HCT116 (cell line): ENCODE measurements around the gene PCBP1.

Experiments used
- CEBPB ChIP-seq: IDR thresholded peaks from 2 replicates; pipeline ENCODE4 v1.6.1; 2012; ENCODE audit warnings: low read depth
- CTCF ChIP-seq, 3 experiments: fragments of 200-600 bp in 1 of 3; sonication (generic) in 1 of 3; IDR thresholded peaks in 2 of 3; conservative IDR thresholded peaks in 1 of 3; 2 replicates each; pipeline ENCODE4 v1.5.1; 2012 to 2017; ENCODE audit warnings: low read depth in 2 of 3, low read length in 2 of 3, antibody characterized with exemption in 1 of 3, borderline replicate concordance in 1 of 3, control low read depth in 1 of 3, mild to moderate bottlenecking in 1 of 3, mixed read lengths in 1 of 3, mixed run types in 1 of 3, moderate library complexity in 1 of 3; ENCODE audit not compliant: insufficient read depth in 1 of 3
- EZH2 ChIP-seq: fragments of 200-600 bp; sonication (generic); IDR thresholded peaks from 2 replicates; pipeline ENCODE4 v1.6.1; 2017; ENCODE audit warnings: antibody characterized with exemption, mixed run types
- EZH2phosphoT487 ChIP-seq: fragments of 200-600 bp; IDR thresholded peaks from 2 replicates; pipeline ENCODE4 v1.6.1; 2018; ENCODE audit warnings: antibody characterized with exemption, borderline replicate concordance
- MAX ChIP-seq: IDR thresholded peaks from 2 replicates; pipeline ENCODE4 v1.6.1; 2012
- POLR2A ChIP-seq: IDR thresholded peaks from 2 replicates; pipeline ENCODE4 v1.7.0; 2011; ENCODE audit warnings: borderline replicate concordance; ENCODE audit not compliant: insufficient read depth, insufficient read length; ENCODE audit errors: extremely low read depth
- POLR2AphosphoS5 ChIP-seq: IDR thresholded peaks from 2 replicates; pipeline ENCODE4 v1.6.1; 2011; ENCODE audit warnings: mild to moderate bottlenecking, low read depth, low read length, moderate library complexity
- REST ChIP-seq: IDR thresholded peaks from 2 replicates; pipeline ENCODE4 v1.6.1; 2012; ENCODE audit warnings: low read depth
- SP1 ChIP-seq: IDR thresholded peaks from 2 replicates; pipeline ENCODE4 v1.6.1; 2012; ENCODE audit warnings: low read depth
- SRF ChIP-seq: IDR thresholded peaks from 2 replicates; pipeline ENCODE4 v1.6.1; 2012; ENCODE audit warnings: low read depth
- TCF7L2 ChIP-seq: IDR thresholded peaks from 2 replicates; pipeline ENCODE4 v1.7.0; 2011; ENCODE audit warnings: borderline replicate concordance, inconsistent platforms; ENCODE audit not compliant: insufficient read depth, insufficient read length; ENCODE audit errors: extremely low read depth
- ZBTB33 ChIP-seq: IDR thresholded peaks from 2 replicates; pipeline ENCODE4 v1.6.1; 2011; ENCODE audit warnings: mild to moderate bottlenecking, low read length, moderate library complexity; ENCODE audit not compliant: insufficient replicate concordance; ENCODE audit errors: extremely low read depth
- TF ChIP-seq, protein P1 (sequence below): IDR thresholded peaks from 2 replicates; pipeline ENCODE4 v1.6.1; 2012

DNA sequence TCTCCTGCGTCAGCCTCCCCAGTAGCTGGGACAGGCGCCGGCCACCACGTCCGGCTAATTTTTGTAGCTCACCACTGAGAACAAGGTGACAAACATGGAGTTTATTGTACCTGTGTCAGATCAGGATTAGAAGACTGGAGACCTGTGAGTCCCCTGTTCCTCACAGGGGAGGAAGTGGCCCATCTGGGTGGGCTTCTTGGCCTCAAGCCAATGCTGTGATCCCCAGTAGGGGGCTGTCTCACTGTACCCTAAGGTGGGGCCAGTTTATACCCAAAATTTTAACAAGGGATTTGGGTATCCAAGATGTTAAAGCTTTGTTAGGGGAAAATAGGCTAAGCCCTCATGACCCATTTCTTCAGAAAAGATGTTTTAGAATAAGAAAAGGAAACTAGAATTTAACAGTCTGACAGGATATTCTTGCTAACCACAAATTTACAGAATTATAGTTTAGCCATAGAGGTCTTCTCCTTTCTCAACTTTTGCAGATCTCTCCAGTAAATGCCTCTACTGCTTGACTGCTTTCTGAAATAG lies 16.3 kb downstream of the PCBP1 start:
- no peak for TF ChIP-seq CEBPB
- TF ChIP-seq CTCF (IDR thresholded peaks at IDR 0.05 in 2 of 3, conservative IDR thresholded peaks at IDR 0.05 in 1 of 3; ENCODE audit: borderline replicate concordance in 1 of 3, insufficient read depth in 1 of 3, low read depth in 2 of 3, low read length in 2 of 3), result no peak
- TF ChIP-seq, protein P1, sequence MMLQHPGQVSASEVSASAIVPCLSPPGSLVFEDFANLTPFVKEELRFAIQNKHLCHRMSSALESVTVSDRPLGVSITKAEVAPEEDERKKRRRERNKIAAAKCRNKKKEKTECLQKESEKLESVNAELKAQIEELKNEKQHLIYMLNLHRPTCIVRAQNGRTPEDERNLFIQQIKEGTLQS, result no peak
- TF ChIP-seq ZBTB33, result no peak
- TF ChIP-seq POLR2A, result no peak
- TF ChIP-seq MAX, result no peak
- no peak for TF ChIP-seq EZH2phosphoT487
- no peak for TF ChIP-seq POLR2AphosphoS5
- TF ChIP-seq SP1, result no peak
- no peak for TF ChIP-seq EZH2
- no peak for TF ChIP-seq SRF
- TF ChIP-seq REST, result no peak
- TF ChIP-seq TCF7L2, result no peak
